ENCODE results near the gene EPRS1. TPM values are rescaled to one million over a fixed set of nuclear protein-coding genes. Genes with fewer than 3 reads are reported as not detected.
"Not testable (repeated sequence)": the region's sequence is repeated elsewhere in the genome, so short reads cannot be mapped to it uniquely, and the experiment has no call there.

EPRS1 gene
- total RNA-seq, 1 donor from 2014 or later = 188 TPM

GRCh38 chr1:220062629-220063028, 16.3 kb upstream of the EPRS1 start:
- Mint-ChIP-seq H3K9me3 (no peaks in the 10 kb centered on the region), H3K4me3 (no peak overlapping the region), H3K27ac (no peak overlapping the region), H3K4me1 (ENCODE audit: low read depth) (no peaks in the 10 kb centered on the region), H3K27me3 (ENCODE audit: insufficient read depth) (no peaks in the 10 kb centered on the region), H3K36me3 (ENCODE audit: low read depth) (peaks cover 16% of the 10 kb centered on the region)
- DNase-seq (ENCODE audit: low spot score) = no peak
- intact Hi-C loops (cut with micrococcal nuclease) = no loop called here

GRCh38 chr1:220060876-220061275, 14.6 kb upstream of the EPRS1 start:
- Mint-ChIP-seq H3K36me3 (ENCODE audit: low read depth) (peaks cover 16% of the 10 kb centered on the region), H3K9me3 (no peaks in the 10 kb centered on the region), H3K4me1 (ENCODE audit: low read depth) (peaks cover 5% of the 10 kb centered on the region), H3K4me3 (no peak overlapping the region), H3K27ac (no peak overlapping the region), H3K27me3 (ENCODE audit: insufficient read depth) (no peaks in the 10 kb centered on the region)
- no peak for DNase-seq (ENCODE audit: low spot score)
- intact Hi-C loops (cut with micrococcal nuclease) = no loop called here

- DNase-seq (ENCODE audit: low spot score) = no peak
- Mint-ChIP-seq H3K27me3 (ENCODE audit: insufficient read depth) (no peaks in the 10 kb centered on the region), H3K4me1 (ENCODE audit: low read depth) (peaks cover 5% of the 10 kb centered on the region), H3K4me3 (no peak overlapping the region), H3K36me3 (ENCODE audit: low read depth) (peaks cover under 1% of the 10 kb centered on the region), H3K27ac (peak overlapping the region; percentile 50), H3K9me3 (no peaks in the 10 kb centered on the region)
- intact Hi-C loops (cut with micrococcal nuclease) = no loop called here
Observed at GRCh38 chr1:220056374-220056773, 10.1 kb upstream of the EPRS1 start.

- Mint-ChIP-seq H3K27me3 (ENCODE audit: insufficient read depth) (no peaks in the 10 kb centered on the region), H3K36me3 (ENCODE audit: low read depth) (peaks cover 7% of the 10 kb centered on the region), H3K27ac (peak overlapping the region; percentile 93), H3K4me1 (ENCODE audit: low read depth) (peaks cover 32% of the 10 kb centered on the region), H3K9me3 (no peaks in the 10 kb centered on the region), H3K4me3 (peak overlapping the region; percentile 96)
- intact Hi-C loops (cut with micrococcal nuclease) = loop anchor here (1.0 to 5.0 kb wide), 5 partner anchors 33 to 873 kb away; partner anchors contain the start of genes BPNT1, IARS2, LYPLAL1 and RAB3GAP2
- DNase-seq (ENCODE audit: low spot score) = no peak
Observed at GRCh38 chr1:220045356-220046051, 801 bp downstream of the EPRS1 start.

- Mint-ChIP-seq H3K9me3 (no peaks in the 10 kb centered on the region), H3K4me3 (peak overlapping the region; percentile 96), H3K4me1 (ENCODE audit: low read depth) (peaks cover 32% of the 10 kb centered on the region), H3K27ac (peak overlapping the region; percentile 93), H3K27me3 (ENCODE audit: insufficient read depth) (no peaks in the 10 kb centered on the region), H3K36me3 (ENCODE audit: low read depth) (peaks cover 7% of the 10 kb centered on the region)
- intact Hi-C loops (cut with micrococcal nuclease) = loop anchor here (5.0 kb wide), 1 partner anchor 873 kb away; the partner anchor contains the start of gene LYPLAL1
- DNase-seq (ENCODE audit: low spot score) = no peak
Observed at GRCh38 chr1:220044678-220045355, 1.5 kb downstream of the EPRS1 start.

GRCh38 chr1:220043646-220044045, 2.7 kb downstream of the EPRS1 start:
- intact Hi-C loops (cut with micrococcal nuclease) = no loop called here
- Mint-ChIP-seq H3K4me3 (peak overlapping the region; percentile 49), H3K9me3 (no peaks in the 10 kb centered on the region)

GRCh38 chr1:220040028-220040596, 6.2 kb downstream of the EPRS1 start:
- H3K9me3 Mint-ChIP-seq = no peaks in the 10 kb centered on the region

More at GRCh38 chr1:220043646-220044045, 2.7 kb downstream of the EPRS1 start:
- Mint-ChIP-seq H3K4me1 (ENCODE audit: low read depth) (peaks cover 38% of the 10 kb centered on the region), H3K27ac (no peak overlapping the region), H3K36me3 (ENCODE audit: low read depth) (peaks cover 10% of the 10 kb centered on the region), H3K27me3 (ENCODE audit: insufficient read depth) (no peaks in the 10 kb centered on the region)
- DNase-seq (ENCODE audit: low spot score) = no peak

GRCh38 chr1:220038640-220039039, 7.7 kb downstream of the EPRS1 start:
- peaks cover 27% of the 10 kb centered on the region for H3K36me3 Mint-ChIP-seq (ENCODE audit: low read depth)
- intact Hi-C loops (cut with micrococcal nuclease) = no loop called here

More at GRCh38 chr1:220040028-220040596, 6.2 kb downstream of the EPRS1 start:
- Mint-ChIP-seq H3K27me3 (ENCODE audit: insufficient read depth) (no peaks in the 10 kb centered on the region), H3K4me3 (no peak overlapping the region), H3K36me3 (ENCODE audit: low read depth) (peaks cover 24% of the 10 kb centered on the region), H3K4me1 (ENCODE audit: low read depth) (peaks cover 47% of the 10 kb centered on the region), H3K27ac (peak overlapping the region; percentile 1)
- intact Hi-C loops (cut with micrococcal nuclease) = no loop called here
- DNase-seq (ENCODE audit: low spot score) = no peak

GRCh38 chr1:220037810-220038209, 8.5 kb downstream of the EPRS1 start:
- DNase-seq (ENCODE audit: low spot score); H3K4me3 Mint-ChIP-seq; H3K27me3 Mint-ChIP-seq (ENCODE audit: insufficient read depth); intact Hi-C loops (cut with micrococcal nuclease); H3K9me3 Mint-ChIP-seq: not testable (repeated sequence)
- H3K4me1 Mint-ChIP-seq (ENCODE audit: low read depth) = peaks cover 35% of the 10 kb centered on the region
- peaks cover 28% of the 10 kb centered on the region for H3K36me3 Mint-ChIP-seq (ENCODE audit: low read depth)
- peak overlapping the region; percentile 40 for H3K27ac Mint-ChIP-seq

More at GRCh38 chr1:220038640-220039039, 7.7 kb downstream of the EPRS1 start:
- Mint-ChIP-seq H3K27me3 (ENCODE audit: insufficient read depth) (no peaks in the 10 kb centered on the region), H3K4me1 (ENCODE audit: low read depth) (peaks cover 42% of the 10 kb centered on the region), H3K9me3 (no peaks in the 10 kb centered on the region), H3K4me3 (no peak overlapping the region), H3K27ac (peak overlapping the region; percentile 67)
- no peak for DNase-seq (ENCODE audit: low spot score)

- Mint-ChIP-seq H3K36me3 (ENCODE audit: low read depth) (peaks cover 42% of the 10 kb centered on the region), H3K4me3 (no peak overlapping the region), H3K9me3 (no peaks in the 10 kb centered on the region), H3K27me3 (ENCODE audit: insufficient read depth) (no peaks in the 10 kb centered on the region), H3K4me1 (ENCODE audit: low read depth) (peaks cover 31% of the 10 kb centered on the region), H3K27ac (no peak overlapping the region)
- intact Hi-C loops (cut with micrococcal nuclease) = no loop called here
- no peak for DNase-seq (ENCODE audit: low spot score)
Observed at GRCh38 chr1:220032911-220033310, 13.4 kb downstream of the EPRS1 start.

- intact Hi-C loops (cut with micrococcal nuclease) = no loop called here
- H3K4me1 Mint-ChIP-seq (ENCODE audit: low read depth) = peaks cover 20% of the 10 kb centered on the region
- H3K36me3 Mint-ChIP-seq (ENCODE audit: low read depth) = peaks cover 35% of the 10 kb centered on the region
- peak overlapping the region; percentile 56 for H3K27ac Mint-ChIP-seq
- no peak for DNase-seq (ENCODE audit: low spot score)
- no peaks in the 10 kb centered on the region for H3K9me3 Mint-ChIP-seq
- no peak overlapping the region for H3K4me3 Mint-ChIP-seq
- no peaks in the 10 kb centered on the region for H3K27me3 Mint-ChIP-seq (ENCODE audit: insufficient read depth)
Observed at GRCh38 chr1:220031287-220031686, 15.0 kb downstream of the EPRS1 start.

- peaks cover 43% of the 10 kb centered on the region for H3K36me3 Mint-ChIP-seq (ENCODE audit: low read depth)
- H3K4me3 Mint-ChIP-seq = no peak overlapping the region
- intact Hi-C loops (cut with micrococcal nuclease) = no loop called here
Observed at GRCh38 chr1:220028346-220028895, 17.9 kb downstream of the EPRS1 start.

GRCh38 chr1:220019071-220019470, 27.2 kb downstream of the EPRS1 start:
- intact Hi-C loops (cut with micrococcal nuclease) = no loop called here

More at GRCh38 chr1:220028346-220028895, 17.9 kb downstream of the EPRS1 start:
- Mint-ChIP-seq H3K27me3 (ENCODE audit: insufficient read depth) (no peaks in the 10 kb centered on the region), H3K27ac (no peak overlapping the region), H3K9me3 (no peaks in the 10 kb centered on the region), H3K4me1 (ENCODE audit: low read depth) (peaks cover 12% of the 10 kb centered on the region)
- no peak for DNase-seq (ENCODE audit: low spot score)

More at GRCh38 chr1:220019071-220019470, 27.2 kb downstream of the EPRS1 start:
- Mint-ChIP-seq H3K4me1 (ENCODE audit: low read depth) (peaks cover 20% of the 10 kb centered on the region), H3K9me3 (no peaks in the 10 kb centered on the region), H3K36me3 (ENCODE audit: low read depth) (peaks cover 57% of the 10 kb centered on the region), H3K4me3 (no peak overlapping the region), H3K27ac (no peak overlapping the region), H3K27me3 (ENCODE audit: insufficient read depth) (no peaks in the 10 kb centered on the region)
- DNase-seq (ENCODE audit: low spot score) = no peak

Data from activated T-helper 1 cell treated with anti-CD3 and anti-CD28 coated beads, Interleukin-12 subunit alpha, Interleukin-12 subunit beta, Interleukin-2, Interleukin-4 antibody, amounts not matched to agents 30 ng/mL and 10 ng/mL and 1 ng/mL, durations not matched to agents 14 hours and 24 hours and 36 hours (primary cell).